GM23248 (cell line): ENCODE results near the gene MDM4. TPM values are rescaled to one million over a fixed set of nuclear protein-coding genes. Genes with fewer than 3 reads are reported as not detected.
"Not testable (repeated sequence)": the region's sequence is repeated elsewhere in the genome, so short reads cannot be mapped to it uniquely, and the experiment has no call there.

Experiments used
- DNase-seq: peaks from one replicate; pipeline ENCODE4 v3.0.0-alpha.2; 2015
- H2AFZ ChIP-seq: fragments of 200-600 bp; sonication (generic); 2 replicates; pipeline ENCODE4 v1.6.1; 2016; ENCODE audit warnings: antibody characterized with exemption
- H3F3A ChIP-seq: fragments of 200-600 bp; sonication (generic); 2 replicates; pipeline ENCODE4 v1.6.1; 2016; ENCODE audit warnings: mild to moderate bottlenecking, antibody characterized with exemption, mixed run types; ENCODE audit not compliant: insufficient read depth
- H3K27ac ChIP-seq: fragments of 200-600 bp; sonication (generic); 2 replicates; pipeline ENCODE4 v1.5.1; 2016; ENCODE audit warnings: mild to moderate bottlenecking
- H3K27me3 ChIP-seq: fragments of 200-600 bp; sonication (generic); replicated peaks from 2 replicates; pipeline ENCODE4 v1.6.1; 2016; ENCODE audit warnings: mild to moderate bottlenecking; ENCODE audit not compliant: insufficient read depth
- H3K36me3 ChIP-seq: fragments of 200-600 bp; sonication (generic); 2 replicates; pipeline ENCODE4 v1.6.1; 2016; ENCODE audit warnings: low read depth, mild to moderate bottlenecking
- H3K4me1 ChIP-seq: fragments of 200-600 bp; sonication (generic); 2 replicates; pipeline ENCODE4 v1.6.1; 2016; ENCODE audit warnings: mild to moderate bottlenecking; ENCODE audit not compliant: insufficient read depth
- H3K4me2 ChIP-seq: fragments of 200-600 bp; sonication (generic); one replicate; pipeline ENCODE4 v1.6.1; 2016; ENCODE audit warnings: mild to moderate bottlenecking; ENCODE audit not compliant: unreplicated experiment
- H3K4me3 ChIP-seq: fragments of 200-600 bp; sonication (generic); 2 replicates; pipeline ENCODE4 v1.5.1; 2016; ENCODE audit warnings: mild to moderate bottlenecking
- H3K79me2 ChIP-seq: fragments of 200-600 bp; sonication (generic); 2 replicates; pipeline ENCODE4 v1.6.1; 2016; ENCODE audit warnings: mild to moderate bottlenecking; ENCODE audit not compliant: insufficient read depth
- H3K9ac ChIP-seq: fragments of 200-600 bp; sonication (generic); 2 replicates; pipeline ENCODE4 v1.6.1; 2016; ENCODE audit warnings: mild to moderate bottlenecking
- H3K9me2 ChIP-seq: fragments of 200-600 bp; sonication (generic); 2 replicates; pipeline ENCODE4 v1.6.1; 2016; ENCODE audit warnings: mixed run types, mild to moderate bottlenecking, moderate library complexity; ENCODE audit not compliant: insufficient read depth
- H3K9me3 ChIP-seq: fragments of 200-600 bp; sonication (generic); one replicate; pipeline ENCODE4 v1.6.1; 2017; ENCODE audit warnings: low read depth
- H4K20me1 ChIP-seq: fragments of 200-600 bp; sonication (generic); 2 replicates; pipeline ENCODE4 v1.6.0; 2016; ENCODE audit not compliant: insufficient read depth
- EZH2 ChIP-seq: fragments of 200-600 bp; sonication (generic); IDR thresholded peaks from 2 replicates; pipeline ENCODE4 v1.6.1; 2018; ENCODE audit warnings: antibody characterized with exemption, mild to moderate bottlenecking; ENCODE audit not compliant: insufficient read depth, poor library complexity, severe bottlenecking
- EZH2phosphoT487 ChIP-seq: fragments of 200-600 bp; sonication (generic); IDR thresholded peaks from 2 replicates; pipeline ENCODE4 v1.6.1; 2018; ENCODE audit warnings: antibody characterized with exemption, moderate library complexity, mild to moderate bottlenecking, low read depth; ENCODE audit not compliant: insufficient read depth
- WGBS, 2 experiments: methylation state at CpG; one replicate each; pipeline ENCODE4 v1.1.6; 2015 to 2017; ENCODE audit warnings: low lambda C conversion rate in 2 of 2, low coverage in 1 of 2; ENCODE audit errors: missing lambda C conversion rate in 2 of 2; 5-methylcytosine and 5-hydroxymethylcytosine counted together
- in situ Hi-C: fragments of 300-500 bp; cut with MboI; formaldehyde crosslinking; loops from 2 replicates; pipeline ENCODE4 v1.15.0; 2020
- polyA plus RNA-seq: library from polyadenylated mRNA; unstranded; fragments of >200 nt; fragmentation: Nextera tagmentation; extraction: Ambion mirVana; gene quantifications from 2 replicates; pipeline ENCODE4 v1.2.1, GENCODE V29; 2016
- total RNA-seq: library from RNA; depleted of rRNA; stranded (reverse); fragments of >200 nt; shearing (Covaris generic); gene quantifications from 2 replicates; pipeline ENCODE4 v1.2.3, GENCODE V29; 2014

MDM4 gene
- total and polyA plus RNA-seq, 2 experiments from 2014 or later = 9.6 to 12.6 TPM

DNA sequence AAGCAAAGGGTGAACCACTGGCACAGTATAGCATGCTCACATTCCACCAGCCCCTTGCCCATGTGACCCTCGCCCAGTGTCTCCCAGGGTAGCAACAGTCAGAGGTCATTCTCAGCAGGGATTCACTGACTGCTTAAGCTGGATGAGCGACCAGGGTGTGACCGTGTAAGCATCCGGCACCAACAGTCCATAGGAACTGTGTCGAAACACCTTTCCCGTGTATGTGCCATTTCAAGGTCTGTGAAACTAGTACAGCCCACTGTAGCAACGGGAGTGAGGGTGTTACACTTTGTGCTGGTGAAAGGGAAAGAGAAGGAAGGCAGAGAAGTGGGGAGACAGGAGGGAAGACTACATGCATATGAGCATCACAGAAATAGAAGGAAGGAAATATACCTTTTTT is 32.4 kb upstream of the MDM4 start:
- Histone ChIP-seq H3F3A (no peaks in the 10 kb centered on the region), H3K27me3 (peaks cover 7% of the 10 kb centered on the region; the same call in 1 of the 2 replicates), H3K4me1 (0 out of 2 replicates have a peak, but pooled peaks cover 3% of the 10 kb centered on the region), H2AFZ (no peak overlapping the region), H3K79me2 (no peaks in the 10 kb centered on the region), H3K27ac (no peak overlapping the region), H3K4me3 (no peak overlapping the region), H3K9ac (no peak overlapping the region), H3K36me3 (no peaks in the 10 kb centered on the region), H3K4me2 (no peak overlapping the region), H3K9me3 (no peaks in the 10 kb centered on the region), H4K20me1 (no peaks in the 10 kb centered on the region), H3K9me2 (no peaks in the 10 kb centered on the region)
- 55 to 65% methylated on average over 7 of the region's 7 CpGs for WGBS, 2 experiments
- in situ Hi-C loops = no loop called here
- DNase-seq = no peak
- no peak for TF ChIP-seq EZH2
- TF ChIP-seq EZH2phosphoT487 = no peak

- peak; percentile 20 for DNase-seq
- H3F3A ChIP-seq, H3K4me1 ChIP-seq, H2AFZ ChIP-seq, H3K4me3 ChIP-seq, H3K27ac ChIP-seq, H4K20me1 ChIP-seq, H3K9ac ChIP-seq, H3K79me2 ChIP-seq, H3K4me2 ChIP-seq, H3K27me3 ChIP-seq, H3K36me3 ChIP-seq, H3K9me3 ChIP-seq, H3K9me2 ChIP-seq, in situ Hi-C loops: not testable (repeated sequence)
- WGBS, 2 experiments = 67 to 75% methylated on average over 9 of the region's 9 CpGs
Measured at GRCh38 chr1:204486513-204487255, 29.5 kb upstream of the MDM4 start.

DNA sequence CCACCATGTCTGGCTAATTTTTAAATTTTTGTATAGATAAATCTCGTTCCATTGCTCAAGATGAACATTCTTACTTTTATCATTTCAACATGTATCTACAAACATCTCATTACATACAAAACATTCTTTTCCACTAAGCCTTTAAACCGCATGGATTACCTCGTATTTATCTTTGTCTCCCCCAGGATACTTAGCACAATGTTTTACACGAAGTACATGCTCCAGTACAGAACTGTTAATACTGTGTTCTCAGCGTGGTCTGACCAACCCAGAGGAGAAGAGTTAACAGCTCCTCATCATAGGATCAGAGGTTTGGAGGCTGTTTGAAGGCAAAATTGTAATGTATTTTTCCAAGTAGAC is 29.0 kb upstream of the MDM4 start:
- H3K4me3 ChIP-seq = no peak overlapping the region
- WGBS, 2 experiments = 48 to 60% methylated on average over 5 of the region's 5 CpGs

GRCh38 chr1:204491655-204492054 is 24.6 kb upstream of the MDM4 start:
- Histone ChIP-seq H3K9me2 (no peaks in the 10 kb centered on the region), H3K4me3 (no peak overlapping the region), H3K4me2 (no peak overlapping the region), H3K9me3 (no peaks in the 10 kb centered on the region), H3K9ac (no peak overlapping the region), H3K27ac (no peak overlapping the region), H2AFZ (no peak overlapping the region), H3K27me3 (peaks cover 15% of the 10 kb centered on the region), H4K20me1 (no peaks in the 10 kb centered on the region), H3F3A (peaks cover 8% of the 10 kb centered on the region; the same call in 1 of the 2 replicates), H3K36me3 (no peaks in the 10 kb centered on the region), H3K4me1 (peaks cover 14% of the 10 kb centered on the region), H3K79me2 (no peaks in the 10 kb centered on the region)
- DNase-seq = no peak
- in situ Hi-C loops = no loop called here
- no peak for TF ChIP-seq EZH2
- no peak for TF ChIP-seq EZH2phosphoT487

More for the DNA sequence above, 29.0 kb upstream of the MDM4 start:
- H3K9me2 ChIP-seq = no peaks in the 10 kb centered on the region
- peaks cover 7% of the 10 kb centered on the region for H3K27me3 ChIP-seq
- no peaks in the 10 kb centered on the region for H3K79me2 ChIP-seq
- H3K4me1 ChIP-seq = no peaks in the 10 kb centered on the region
- no peaks in the 10 kb centered on the region for H3K9me3 ChIP-seq
- H2AFZ ChIP-seq = no peak overlapping the region
- no peaks in the 10 kb centered on the region for H4K20me1 ChIP-seq
- no peak overlapping the region for H3K4me2 ChIP-seq
- H3K27ac ChIP-seq = no peak overlapping the region
- no peaks in the 10 kb centered on the region for H3F3A ChIP-seq
- H3K9ac ChIP-seq = no peak overlapping the region
- TF ChIP-seq EZH2phosphoT487 (no peak), EZH2 (no peak)
- DNase-seq = no peak
- no peaks in the 10 kb centered on the region for H3K36me3 ChIP-seq
- in situ Hi-C loops = no loop called here
